NCI-H526 (cell line): ENCODE data around the gene MEIS1.

Source experiments
- DNase-seq, 2 experiments: peaks; one replicate each; lab custom pipeline; 2025; lab: John Stamatoyannopoulos, UW

Gene MEIS1

DNA sequence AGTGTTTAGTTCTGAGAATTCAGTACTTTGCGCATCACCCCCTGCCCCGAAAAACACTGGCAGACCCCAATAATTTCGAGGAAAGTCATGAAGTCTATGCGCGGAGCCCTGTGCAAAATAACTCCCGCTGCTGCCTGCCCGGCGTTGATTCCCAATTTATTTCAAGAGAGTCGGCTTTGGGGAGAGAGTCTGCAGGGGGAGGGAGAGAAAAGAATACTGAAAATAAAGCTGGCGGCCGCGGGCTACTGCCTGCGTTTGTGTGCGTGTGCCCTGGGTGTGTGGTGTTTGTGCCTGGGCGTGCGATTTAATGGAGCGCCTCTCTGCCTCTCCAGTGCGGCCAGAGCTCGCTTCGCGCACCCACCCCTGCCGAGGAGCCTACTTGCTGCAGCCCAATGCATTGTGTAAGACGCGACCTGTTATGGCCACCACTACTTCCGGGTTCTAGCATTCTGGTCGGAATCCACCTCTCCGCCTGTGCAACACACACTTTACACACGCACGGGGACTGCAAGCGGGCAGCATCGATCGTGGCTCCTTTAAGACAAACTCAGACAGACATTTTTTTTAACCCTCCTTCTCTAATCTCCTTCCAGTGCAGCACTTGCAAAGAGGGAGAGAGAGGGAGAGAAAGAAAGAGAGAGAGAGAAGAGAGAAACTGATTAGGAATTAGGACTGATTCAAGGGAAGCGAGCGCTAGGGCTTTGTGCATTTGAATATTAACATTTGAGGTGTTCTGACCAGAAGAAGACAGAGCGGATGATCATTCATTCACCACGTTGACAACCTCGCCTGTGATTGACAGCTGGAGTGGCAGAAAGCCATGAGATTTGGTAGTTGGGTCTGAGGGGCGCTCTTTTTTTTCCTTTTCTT is at the start of gene MEIS1:
TSS of gene MEIS1 (plus strand) at position 447 of the 870 bp plus-strand sequence. CDS start 732 bp downstream, outside the sequence.
- peak; percentile 94 to 96 for DNase-seq

DNA sequence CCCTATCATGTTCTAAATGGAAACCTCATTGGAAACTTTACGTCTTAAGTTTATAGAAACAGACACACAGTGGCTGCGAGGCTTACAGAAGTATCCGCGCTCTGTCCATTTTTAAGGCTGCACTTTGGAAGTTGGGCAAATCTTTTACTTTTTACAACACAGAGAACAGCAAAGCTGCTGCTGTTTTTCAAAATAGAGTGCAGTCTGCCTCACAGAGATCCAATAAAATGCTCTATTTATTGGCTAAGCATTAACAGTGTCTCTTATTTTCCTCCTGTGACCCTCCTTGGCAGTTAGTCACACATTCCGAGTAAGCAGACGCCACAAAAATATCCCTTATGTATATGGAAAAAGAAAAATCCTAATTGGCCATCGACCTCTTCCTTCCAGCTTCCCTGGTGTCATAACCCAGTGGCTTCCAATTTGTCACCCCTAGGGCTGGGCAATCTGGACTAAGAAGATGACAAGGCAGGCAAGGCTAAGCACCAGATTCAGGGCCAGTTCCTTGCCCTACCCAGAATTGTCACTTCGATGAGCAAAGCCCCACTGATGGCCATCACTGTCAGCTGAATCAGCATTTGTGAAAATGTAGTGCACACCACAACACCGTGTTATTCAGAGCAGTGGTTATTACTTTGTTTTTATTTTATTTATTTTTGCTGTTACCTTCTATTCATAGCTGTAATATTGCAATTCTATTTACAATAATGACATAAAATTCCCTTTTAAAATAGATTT is 47.7 kb upstream of the MEIS1 start:
- DNase-seq, result no peak

GRCh38 chr2:66389651-66390131 is 45.2 kb upstream of the MEIS1 start:
- DNase-seq, result no peak

DNA sequence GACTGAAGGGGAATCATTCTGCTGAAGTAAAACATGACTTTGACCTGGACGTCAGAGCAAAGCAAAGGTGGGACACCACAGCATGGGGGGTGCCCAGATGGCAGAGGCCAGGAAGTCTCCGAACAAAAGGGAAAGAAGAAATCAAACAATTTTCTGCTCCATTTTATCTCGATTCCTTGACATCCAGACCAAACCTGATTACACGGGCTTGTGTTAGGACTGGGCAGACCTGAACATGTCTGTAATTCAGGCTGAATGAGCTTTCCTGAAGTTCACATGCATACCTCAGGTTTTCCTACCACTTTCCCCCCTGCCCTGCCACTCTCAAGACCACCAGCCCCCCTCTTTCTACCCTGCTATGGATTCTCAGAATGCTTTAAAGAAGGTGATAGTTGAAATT is 44.8 kb upstream of the MEIS1 start:
- DNase-seq, result no peak

- peak in 1 of 2 experiments; percentile 43 for DNase-seq
Measured at GRCh38 chr2:66390811-66391210, 44.1 kb upstream of the MEIS1 start.

GRCh38 chr2:66391240-66391639 is 43.7 kb upstream of the MEIS1 start:
- DNase-seq, result peak; percentile 37 to 46

- no peak for DNase-seq
Measured at GRCh38 chr2:66405473-66405872, 29.5 kb upstream of the MEIS1 start.

DNA sequence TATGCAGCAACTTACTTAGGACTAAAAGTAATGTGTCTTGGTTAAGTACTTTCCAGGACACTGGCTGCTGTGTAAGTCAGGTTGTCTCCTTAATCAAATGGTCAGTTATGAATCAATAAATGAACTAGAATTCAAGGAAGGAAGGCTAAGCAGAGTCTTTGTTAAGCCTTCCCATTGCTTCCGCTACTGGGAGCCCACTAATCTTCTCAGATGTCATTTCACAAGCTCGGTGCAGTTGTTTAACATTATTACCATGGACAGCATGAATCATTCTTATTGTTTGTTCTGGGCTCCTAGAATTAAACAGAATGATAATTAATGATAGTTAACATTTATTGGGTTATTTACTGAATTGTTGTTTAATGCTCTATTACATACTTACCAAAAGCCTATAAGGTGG is 26.0 kb upstream of the MEIS1 start:
- no peak for DNase-seq

DNA sequence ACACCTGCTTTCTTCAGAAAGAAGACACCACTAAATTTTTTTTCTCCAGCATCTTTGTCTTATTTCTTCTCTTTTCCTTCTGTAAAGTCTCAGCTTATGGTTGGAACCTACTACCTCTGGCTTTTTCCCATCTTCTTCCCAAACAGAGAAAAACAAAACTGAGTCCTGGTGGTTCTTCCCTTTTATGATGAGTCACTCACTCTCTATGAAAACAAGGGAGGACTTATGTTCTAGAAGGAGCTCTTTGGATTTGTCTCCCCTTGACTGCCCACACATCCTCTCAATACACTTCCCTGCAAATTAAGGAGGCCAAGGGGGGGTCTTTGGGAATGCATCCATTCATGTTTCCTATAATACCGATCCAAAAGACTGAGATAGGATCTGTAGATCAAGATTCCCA is 22.1 kb upstream of the MEIS1 start:
- no peak for DNase-seq

GRCh38 chr2:66414896-66415295 is 20.0 kb upstream of the MEIS1 start:
- DNase-seq, result peak; percentile 11 to 55

DNA sequence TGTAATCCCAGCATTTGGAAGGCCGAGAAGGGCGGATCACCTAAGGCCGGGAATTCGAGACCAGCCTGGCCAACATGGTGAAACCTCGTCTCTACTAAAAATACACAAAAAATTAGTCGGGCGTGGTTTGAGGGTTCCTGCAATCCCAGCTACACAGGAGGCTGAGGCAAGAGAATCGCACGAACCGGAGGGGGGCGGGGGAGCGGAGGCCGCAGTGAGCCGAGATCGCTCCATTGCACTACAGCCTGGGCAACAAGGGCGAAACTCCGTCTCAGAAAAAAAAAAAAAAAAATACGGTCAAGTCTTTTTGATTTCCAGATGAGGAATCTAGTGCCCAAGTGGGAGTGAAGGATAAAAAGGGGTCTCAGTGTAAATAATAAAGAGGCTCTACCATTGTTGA is 16.5 kb upstream of the MEIS1 start:
- DNase-seq, result no peak

DNA sequence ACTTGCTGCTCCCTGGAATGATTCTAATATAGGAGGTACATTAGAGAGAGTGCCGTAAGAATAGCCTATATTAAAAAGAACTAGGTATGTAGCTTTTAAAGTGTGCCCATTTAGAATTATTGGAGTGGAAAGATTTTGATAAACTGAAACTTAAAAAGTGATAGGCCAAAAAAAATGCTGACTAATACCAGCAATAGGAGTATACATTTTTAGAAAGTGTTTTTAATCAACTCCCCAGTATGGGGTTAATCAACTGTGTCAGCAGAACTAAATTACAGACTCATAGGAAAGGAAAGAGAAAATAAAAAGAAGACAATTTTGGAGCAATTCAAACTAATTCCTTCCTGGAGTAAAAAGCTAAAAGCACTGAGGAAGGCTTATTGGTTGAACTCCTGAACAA is 13.3 kb upstream of the MEIS1 start:
- no peak for DNase-seq

- no peak for DNase-seq
Measured at GRCh38 chr2:66423391-66424124, 11.4 kb upstream of the MEIS1 start.

DNA sequence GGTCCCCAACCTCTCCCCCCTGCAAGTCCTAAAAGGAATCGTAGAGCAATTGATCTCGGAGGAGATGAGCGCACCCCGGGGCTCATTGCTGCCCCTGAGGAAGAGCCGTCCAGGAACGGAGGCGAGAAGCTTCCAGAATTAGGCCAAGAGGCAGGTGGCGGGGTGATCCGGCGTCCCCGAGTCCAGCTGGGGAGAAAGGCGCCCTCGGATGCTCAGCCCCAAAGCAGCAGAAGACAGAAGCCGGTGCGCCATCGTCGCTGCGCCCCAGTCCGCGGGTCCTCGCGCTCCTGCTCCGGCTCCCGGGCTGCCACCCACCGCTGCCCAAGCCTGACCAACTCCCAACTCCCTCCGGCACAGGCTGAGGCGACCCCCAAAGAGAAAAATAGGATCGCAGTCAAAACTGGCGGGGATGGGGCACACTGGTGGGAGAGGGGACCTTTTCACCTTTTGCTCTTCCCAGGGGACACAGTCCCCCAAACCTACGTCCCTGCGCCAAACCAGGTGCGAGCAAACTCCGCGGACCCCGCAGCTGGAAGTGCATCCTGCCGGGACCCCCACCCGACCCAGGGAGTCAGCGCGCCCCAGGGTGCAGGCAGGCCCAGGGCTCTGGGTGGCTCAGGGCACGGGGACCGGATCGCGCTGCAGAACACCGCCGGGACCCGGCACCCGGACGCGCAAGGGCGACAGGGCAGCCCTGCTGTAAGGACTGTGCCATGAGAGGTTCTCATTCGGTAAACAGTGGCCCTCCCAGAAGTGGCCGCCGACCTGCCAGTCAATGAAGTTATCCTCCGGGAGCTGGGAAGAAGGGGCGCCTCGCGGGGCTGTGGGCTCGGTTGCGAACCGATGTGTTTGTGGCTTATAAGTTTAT is 8.4 kb upstream of the MEIS1 start:
- peak in 1 of 2 experiments; percentile 10 for DNase-seq

GRCh38 chr2:66427300-66427699 is 7.6 kb upstream of the MEIS1 start:
- DNase-seq, result no peak

GRCh38 chr2:66428986-66429612 is 5.8 kb upstream of the MEIS1 start:
- DNase-seq, result peak; percentile 64 to 80

DNA sequence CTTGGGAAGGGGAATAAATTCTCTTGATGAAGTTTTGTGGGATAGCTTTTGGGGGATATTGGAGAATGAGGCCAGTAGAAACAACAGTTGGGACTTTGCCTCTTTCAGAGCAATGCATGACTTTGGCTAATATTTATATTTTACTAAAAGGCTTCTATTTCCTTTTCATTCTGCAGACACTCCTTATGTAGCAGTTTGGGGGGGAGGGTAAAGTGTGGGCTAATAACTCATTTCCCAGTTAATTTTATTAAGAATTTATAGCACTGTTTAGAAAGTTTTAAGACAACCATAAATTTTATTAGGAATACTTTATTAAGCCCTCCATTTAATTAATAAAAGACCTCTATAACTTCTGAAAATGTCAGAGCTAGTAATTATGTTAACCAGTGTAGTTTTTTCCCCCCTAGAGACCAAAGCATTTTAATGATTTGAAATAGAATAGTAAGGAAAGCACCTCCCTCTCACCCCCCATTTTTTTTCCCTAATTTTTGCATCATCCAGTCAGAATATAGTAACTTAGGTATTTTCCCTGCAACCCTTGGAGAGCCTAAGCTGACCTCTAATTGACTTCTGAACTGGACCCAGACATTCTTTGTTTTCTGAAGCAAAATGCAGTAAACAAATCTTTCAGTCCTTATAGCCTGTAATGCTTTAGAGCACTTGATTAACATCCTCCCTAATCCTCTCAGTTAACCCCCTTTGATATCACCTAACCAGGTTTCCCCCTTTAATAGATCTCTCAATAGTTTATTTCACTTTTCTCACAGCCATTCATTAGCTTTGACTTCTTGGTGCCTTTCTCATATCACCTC is 5.0 kb upstream of the MEIS1 start:
- DNase-seq, result no peak

GRCh38 chr2:66430505-66431273 is 4.2 kb upstream of the MEIS1 start:
- DNase-seq, result no peak

GRCh38 chr2:66431274-66431642 is 3.7 kb upstream of the MEIS1 start:
- DNase-seq, result no peak
